ENCODE measurements around the gene ACACB.

Gene ACACB

GRCh38 chr12:109130297-109131153 is 14.1 kb downstream of the ACACB start:
- TF ChIP-seq CTCF (IDR thresholded peaks at IDR 0.05; ENCODE audit: extremely low read depth, missing control alignments): no peak
- no peak for DNase-seq (ENCODE audit: low spot score)

- no peak for DNase-seq (ENCODE audit: low spot score)
- no peak for TF ChIP-seq CTCF (IDR thresholded peaks at IDR 0.05; ENCODE audit: extremely low read depth, missing control alignments)
Measured at GRCh38 chr12:109131154-109132050, 15.0 kb downstream of the ACACB start.

GRCh38 chr12:109134186-109134917 is 18.0 kb downstream of the ACACB start:
- DNase-seq (ENCODE audit: low spot score): peak; percentile 34
- TF ChIP-seq CTCF (IDR thresholded peaks at IDR 0.05; ENCODE audit: extremely low read depth, missing control alignments): no peak

GRCh38 chr12:109137055-109137454 is 20.7 kb downstream of the ACACB start:
- DNase-seq (ENCODE audit: low spot score): no peak
- no peak for TF ChIP-seq CTCF (IDR thresholded peaks at IDR 0.05; ENCODE audit: extremely low read depth, missing control alignments)

GRCh38 chr12:109139360-109139759 is 23.0 kb downstream of the ACACB start:
- TF ChIP-seq CTCF (IDR thresholded peaks at IDR 0.05; ENCODE audit: extremely low read depth, missing control alignments): no peak
- DNase-seq (ENCODE audit: low spot score): no peak

- TF ChIP-seq CTCF (IDR thresholded peaks at IDR 0.05; ENCODE audit: extremely low read depth, missing control alignments): no peak
- DNase-seq (ENCODE audit: low spot score): no peak
Measured at GRCh38 chr12:109139791-109140190, 23.4 kb downstream of the ACACB start.

All from GM20000 (cell line).